Muscle layer of duodenum (tissue), 2 donors: ENCODE data around the gene WDR74.
"Not testable (repeated sequence)": the region's sequence is repeated elsewhere in the genome, so short reads cannot be mapped to it uniquely, and the experiment has no call there.

Source experiments
- H3K27ac ChIP-seq: one replicate; pipeline ENCODE4 v1.7.0; 2013; ENCODE audit warnings: mild to moderate bottlenecking, low read length
- H3K27me3 ChIP-seq: one replicate; pipeline ENCODE4 v1.7.0; 2013; ENCODE audit warnings: low read depth, mild to moderate bottlenecking, control low read depth, low read length
- H3K36me3 ChIP-seq, 2 donors: one replicate each; pipeline ENCODE4 v1.7.0; 2013; ENCODE audit warnings: low read length in 2 of 2, control low read depth in 1 of 2, mild to moderate bottlenecking in 1 of 2; ENCODE audit not compliant: insufficient read depth in 2 of 2, control insufficient read depth in 1 of 2
- H3K4me1 ChIP-seq, 2 donors: one replicate each; pipeline ENCODE4 v1.7.0; 2013; ENCODE audit warnings: low read length in 2 of 2, mild to moderate bottlenecking in 2 of 2, control low read depth in 1 of 2, moderate library complexity in 1 of 2; ENCODE audit not compliant: insufficient read depth in 2 of 2, control insufficient read depth in 1 of 2
- H3K4me3 ChIP-seq, 2 donors: one replicate each; pipeline ENCODE4 v1.7.0; 2013; ENCODE audit warnings: low read length in 2 of 2, low read depth in 1 of 2, mild to moderate bottlenecking in 1 of 2
- H3K9me3 ChIP-seq, 2 donors: one replicate each; pipeline ENCODE4 v1.7.0; 2013; ENCODE audit warnings: low read length in 2 of 2, control low read depth in 1 of 2, mild to moderate bottlenecking in 1 of 2; ENCODE audit not compliant: control insufficient read depth in 1 of 2
- donor health status: healthy.

WDR74 gene

DNA sequence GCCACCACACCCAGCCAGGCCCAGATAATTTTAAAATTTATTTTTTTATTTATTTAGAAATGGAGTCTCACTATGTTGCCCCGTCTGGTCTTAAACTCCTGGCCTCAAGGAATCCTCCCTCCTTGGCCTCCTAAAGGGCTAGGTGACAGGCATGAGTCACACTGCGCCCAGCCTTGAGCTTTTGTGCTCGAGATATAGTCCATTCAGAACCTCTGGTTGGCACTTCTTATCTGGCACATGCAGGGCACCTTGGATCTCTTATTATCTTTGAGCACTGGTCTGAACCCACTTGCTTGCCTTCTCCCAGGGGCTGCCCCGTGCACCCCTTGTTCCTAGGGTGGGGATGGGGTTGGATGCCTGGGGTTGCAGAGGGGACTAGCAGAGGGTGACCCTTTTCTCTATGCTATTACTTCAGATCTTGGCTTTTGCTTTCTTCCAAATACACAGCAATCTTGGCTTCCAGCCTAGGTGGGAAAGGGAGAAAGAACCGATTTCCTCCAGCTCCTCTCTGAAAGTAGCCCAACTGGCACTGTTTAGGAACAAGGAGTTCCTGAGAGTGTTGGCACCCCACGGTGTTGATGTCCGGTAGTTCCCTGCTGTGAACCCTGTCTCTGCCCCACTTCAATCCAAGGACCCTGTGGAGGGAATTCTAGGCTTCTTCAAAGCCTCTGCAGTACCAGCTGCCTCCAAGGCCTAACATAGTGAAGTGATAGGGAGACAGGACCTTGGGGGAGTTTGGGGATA, 40.0 kb upstream of the WDR74 start:
- Histone ChIP-seq H3K4me3 (peak overlapping the region; percentile 94 to 97), H3K27ac (peak overlapping the region; percentile 99), H3K36me3 (peaks cover 19 to 36% of the 10 kb centered on the region in 2 donors), H3K9me3 (no peaks in the 10 kb centered on the region), H3K4me1 (peaks cover 21 to 39% of the 10 kb centered on the region in 2 donors), H3K27me3 (no peaks in the 10 kb centered on the region)

DNA sequence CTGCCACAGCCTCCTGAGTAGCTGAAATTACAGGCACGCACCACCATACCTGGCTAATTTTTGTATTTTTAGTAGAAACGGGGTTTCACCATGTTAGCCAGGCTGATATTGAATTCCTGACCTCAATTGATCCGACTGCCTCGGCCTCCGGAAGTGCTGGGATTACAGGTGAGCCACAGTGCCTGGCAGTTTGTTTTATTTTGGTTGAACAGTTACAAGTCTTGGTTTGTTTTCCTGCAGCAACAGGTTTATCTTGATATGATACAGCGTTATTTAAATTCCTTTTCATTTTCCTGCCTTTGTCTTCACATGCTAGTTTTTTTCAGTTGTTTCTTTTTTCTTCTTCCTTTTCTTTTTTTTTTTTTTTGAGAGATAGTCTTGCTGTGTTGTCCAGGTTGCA, 37.3 kb upstream of the WDR74 start:
- H3K4me1 ChIP-seq, result peaks cover 10 to 14% of the 10 kb centered on the region in 2 donors
- no peak overlapping the region for H3K4me3 ChIP-seq
- H3K9me3 ChIP-seq, result no peaks in the 10 kb centered on the region
- H3K27ac ChIP-seq, result no peak overlapping the region
- no peaks in the 10 kb centered on the region for H3K27me3 ChIP-seq
- H3K36me3 ChIP-seq, result peaks cover 0 to 9% of the 10 kb centered on the region in 2 donors

GRCh38 chr11:62875698-62876478, 36.5 kb upstream of the WDR74 start:
- Histone ChIP-seq H3K27ac (no peak overlapping the region), H3K27me3 (no peaks in the 10 kb centered on the region), H3K4me1 (peaks cover 10 to 14% of the 10 kb centered on the region in 2 donors), H3K36me3 (peaks cover 0 to 2% of the 10 kb centered on the region in 2 donors), H3K9me3 (no peaks in the 10 kb centered on the region), H3K4me3 (no peak overlapping the region)

GRCh38 chr11:62874851-62875250, 35.5 kb upstream of the WDR74 start:
- Histone ChIP-seq H3K36me3 (no peaks in the 10 kb centered on the region), H3K27me3 (no peaks in the 10 kb centered on the region), H3K4me1 (peaks cover 5 to 8% of the 10 kb centered on the region in 2 donors), H3K27ac (no peak overlapping the region), H3K9me3 (no peaks in the 10 kb centered on the region), H3K4me3 (no peak overlapping the region)

GRCh38 chr11:62865635-62866034, 26.2 kb upstream of the WDR74 start:
- Histone ChIP-seq H3K36me3 (no peaks in the 10 kb centered on the region), H3K4me1 (no peaks in the 10 kb centered on the region), H3K27me3 (no peaks in the 10 kb centered on the region), H3K9me3 (no peaks in the 10 kb centered on the region), H3K27ac (no peak overlapping the region), H3K4me3 (no peak overlapping the region)

DNA sequence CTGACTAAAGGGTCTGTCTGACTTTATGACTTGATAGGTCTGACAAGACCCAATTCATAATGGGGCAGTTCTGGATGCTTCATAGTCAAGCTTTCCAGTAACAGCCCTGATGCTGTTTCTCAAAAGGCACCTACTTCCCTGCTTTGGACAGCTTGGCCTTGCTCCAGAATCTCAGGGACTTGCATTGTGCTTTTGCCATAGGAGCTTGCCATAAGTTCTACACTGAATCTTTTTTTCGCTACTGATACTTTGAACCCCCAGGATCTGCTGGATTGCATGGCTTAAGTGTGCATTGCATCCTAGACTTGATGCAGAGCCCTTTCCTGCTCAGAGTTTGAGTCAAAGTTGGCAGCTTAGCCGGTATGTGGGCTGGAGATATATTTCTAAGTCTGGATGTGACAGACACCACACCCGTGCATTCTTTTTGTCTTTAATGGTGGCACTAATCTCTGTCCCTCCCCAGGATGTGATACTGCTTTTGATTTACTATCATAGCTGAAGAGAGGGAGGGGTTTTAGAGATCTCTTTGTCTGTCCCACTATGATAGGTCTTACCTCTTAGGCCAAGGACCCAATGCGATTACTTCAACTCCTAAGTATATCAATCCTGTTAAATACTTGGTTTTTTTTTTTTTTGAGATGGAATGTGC, 24.4 kb upstream of the WDR74 start:
- H3K27me3 ChIP-seq, result no peaks in the 10 kb centered on the region
- no peak overlapping the region for H3K27ac ChIP-seq
- no peaks in the 10 kb centered on the region for H3K36me3 ChIP-seq

DNA sequence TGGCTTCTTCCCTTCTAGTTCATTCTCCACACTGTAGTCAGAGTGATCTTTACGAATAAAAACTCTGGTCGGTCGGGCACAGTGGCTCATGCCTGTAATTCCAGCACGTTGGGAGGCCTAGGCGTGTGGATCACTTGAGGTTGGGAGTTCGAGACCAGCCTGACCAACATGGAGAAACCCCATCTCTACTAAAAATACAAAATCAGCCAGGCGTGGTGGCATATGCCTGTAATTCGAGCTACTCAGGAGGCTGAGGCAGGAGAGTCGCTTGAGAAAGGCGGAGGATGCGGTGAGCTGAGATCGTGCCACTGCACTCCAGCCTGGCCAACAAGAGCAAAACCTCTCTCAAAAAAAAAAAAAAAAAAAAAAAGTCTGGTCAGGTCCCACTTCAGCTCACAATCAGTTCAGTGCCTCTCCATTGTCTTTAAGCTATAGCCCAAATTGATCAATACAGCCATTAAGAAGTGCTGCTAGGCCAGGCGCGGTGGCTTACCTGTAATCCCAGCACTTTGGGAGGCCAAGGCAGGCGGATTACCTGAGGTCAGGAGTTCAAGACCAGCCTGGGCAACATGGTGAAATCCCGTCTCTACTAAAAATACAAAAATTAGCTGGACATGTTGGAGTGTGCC, 22.3 kb upstream of the WDR74 start:
- H3K9me3 ChIP-seq, H3K4me3 ChIP-seq, H3K36me3 ChIP-seq, H3K4me1 ChIP-seq, H3K27me3 ChIP-seq, H3K27ac ChIP-seq: not testable (repeated sequence)

More for the DNA sequence above, 24.4 kb upstream of the WDR74 start:
- H3K4me1 ChIP-seq, result no peaks in the 10 kb centered on the region
- H3K4me3 ChIP-seq, result no peak overlapping the region
- no peaks in the 10 kb centered on the region for H3K9me3 ChIP-seq

- Histone ChIP-seq H3K36me3 (no peaks in the 10 kb centered on the region), H3K27me3 (no peaks in the 10 kb centered on the region), H3K4me3 (no peak overlapping the region), H3K4me1 (no peaks in the 10 kb centered on the region), H3K27ac (no peak overlapping the region), H3K9me3 (no peaks in the 10 kb centered on the region)
Measured at GRCh38 chr11:62860835-62861563, 21.6 kb upstream of the WDR74 start.

DNA sequence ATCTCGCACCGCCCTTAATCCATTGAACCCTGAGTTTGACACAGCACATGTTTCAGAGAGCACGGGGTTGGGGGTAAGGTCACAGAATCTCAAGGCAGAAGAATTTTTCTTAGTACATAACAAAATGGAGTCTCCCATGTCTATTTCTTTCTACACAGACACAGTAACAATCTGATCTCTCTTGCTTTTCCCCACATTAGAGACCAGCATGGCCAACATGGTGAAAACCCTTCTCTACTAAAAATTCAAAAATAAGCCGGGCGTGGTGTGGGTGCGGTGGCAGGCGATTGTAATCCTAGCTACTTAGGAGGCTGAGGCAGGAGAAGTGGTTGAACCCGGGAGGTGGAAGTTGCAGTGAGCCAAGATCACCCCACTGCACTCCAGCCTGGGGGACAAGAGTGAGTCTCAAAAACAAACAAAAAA, 19.9 kb upstream of the WDR74 start:
- H3K9me3 ChIP-seq, H3K27me3 ChIP-seq, H3K36me3 ChIP-seq, H3K4me3 ChIP-seq, H3K4me1 ChIP-seq, H3K27ac ChIP-seq: not testable (repeated sequence)

DNA sequence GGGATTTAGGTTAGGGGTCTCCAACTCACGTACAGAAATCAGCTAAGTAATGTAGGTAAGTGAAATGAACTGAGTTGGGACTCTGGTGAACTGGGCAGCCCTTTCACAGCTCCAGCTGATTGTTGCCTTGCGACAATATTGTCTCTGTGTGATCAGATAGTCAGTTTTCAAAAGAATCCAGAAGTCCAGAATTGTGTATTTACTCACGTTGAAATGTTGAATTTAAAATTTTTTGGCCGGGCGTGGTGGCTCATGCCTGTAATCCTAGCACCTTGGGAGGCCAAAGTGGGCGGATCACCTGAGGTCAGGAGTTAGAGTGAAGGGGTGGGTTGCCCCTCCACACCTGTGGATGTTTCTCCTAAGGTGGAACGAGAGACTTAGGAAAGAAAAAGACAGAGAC, 18.8 kb upstream of the WDR74 start:
- no peak overlapping the region for H3K4me3 ChIP-seq
- no peaks in the 10 kb centered on the region for H3K9me3 ChIP-seq
- peaks cover 8 to 14% of the 10 kb centered on the region in 2 donors for H3K36me3 ChIP-seq
- no peaks in the 10 kb centered on the region for H3K27me3 ChIP-seq
- peaks cover 13 to 19% of the 10 kb centered on the region in 2 donors for H3K4me1 ChIP-seq
- no peak overlapping the region for H3K27ac ChIP-seq
